HepG2 (cell line): ENCODE measurements around the gene MED9. TPM values are rescaled to one million over a fixed set of nuclear protein-coding genes. Genes with fewer than 3 reads are reported as not detected.

Source experiments
- CC2D1A ChIP-seq: sonication (generic); formaldehyde crosslinking; IDR thresholded peaks from 2 replicates; pipeline ENCODE4 v1.8.1; 2023; ENCODE audit warnings: mild to moderate bottlenecking, missing genetic modification reagents
- EHMT2 ChIP-seq: fragments of 200-600 bp; sonication (generic); IDR thresholded peaks from 2 replicates; pipeline ENCODE4 v1.7.0; 2017; ENCODE audit warnings: antibody characterized with exemption, low read depth, low read length, borderline replicate concordance
- ETV6 ChIP-seq: sonication (generic); formaldehyde crosslinking; conservative IDR thresholded peaks from 2 replicates; pipeline ENCODE4 v1.4.0; 2020; ENCODE audit warnings: missing genetic modification reagents
- HOXA7 ChIP-seq: sonication (generic); formaldehyde crosslinking; IDR thresholded peaks from 2 replicates; pipeline ENCODE4 v1.8.1; 2022; ENCODE audit warnings: mild to moderate bottlenecking, missing genetic modification reagents, moderate library complexity
- IKZF1 ChIP-seq: fragments of 450-650 bp; IDR thresholded peaks from 2 replicates; pipeline ENCODE4 v1.7.1; 2016
- IKZF4 ChIP-seq: sonication (generic); formaldehyde crosslinking; IDR thresholded peaks from 2 replicates; pipeline ENCODE4 v1.5.1; 2020; ENCODE audit warnings: borderline replicate concordance, mild to moderate bottlenecking, low read depth, missing genetic modification reagents; ENCODE audit errors: not compliant biosample characterization
- KDM2A ChIP-seq: sonication (generic); formaldehyde crosslinking; IDR thresholded peaks from 2 replicates; pipeline ENCODE4 v1.4.0; 2020; ENCODE audit warnings: low read depth, missing genetic modification reagents, borderline replicate concordance
- KMT2B ChIP-seq: IDR thresholded peaks from 2 replicates; pipeline ENCODE4 v1.6.1; 2016; ENCODE audit warnings: missing genetic modification reagents, missing compliant biosample characterization
- MBD4 ChIP-seq: IDR thresholded peaks from 2 replicates; pipeline ENCODE4 v1.6.1; 2012; ENCODE audit warnings: low read length, inconsistent platforms, borderline replicate concordance
- MXD4 ChIP-seq: IDR thresholded peaks from 2 replicates; pipeline ENCODE4 v1.6.1; 2016; ENCODE audit warnings: mild to moderate bottlenecking, missing biosample characterization, missing genetic modification reagents
- MXI1 ChIP-seq: IDR thresholded peaks from 3 replicates; pipeline ENCODE4 v1.6.1; 2012; ENCODE audit warnings: low read depth, low read length, inconsistent platforms, borderline replicate concordance
- PHF20 ChIP-seq: sonication (generic); formaldehyde crosslinking; IDR thresholded peaks from 2 replicates; pipeline ENCODE4 v1.5.0; 2020; ENCODE audit warnings: mild to moderate bottlenecking, missing genetic modification reagents
- POGZ ChIP-seq: sonication (generic); formaldehyde crosslinking; IDR thresholded peaks from 2 replicates; pipeline ENCODE4 v1.4.0; 2020; ENCODE audit warnings: mild to moderate bottlenecking, missing genetic modification reagents
- RFX1 ChIP-seq: fragments of 450-650 bp; IDR thresholded peaks from 2 replicates; pipeline ENCODE4 v1.6.1; 2017
- SP2 ChIP-seq: sonication (generic); formaldehyde crosslinking; IDR thresholded peaks from 2 replicates; pipeline ENCODE4 v1.5.1; 2020; ENCODE audit warnings: mild to moderate bottlenecking, missing genetic modification reagents
- SYNCRIP ChIP-seq: fragments of 200-400 bp; formaldehyde crosslinking; IDR thresholded peaks from 2 replicates; pipeline ENCODE4 v1.6.1; 2018; ENCODE audit warnings: mild to moderate bottlenecking, low read depth, low read length; ENCODE audit not compliant: insufficient read depth
- ZBTB1 ChIP-seq: sonication (generic); formaldehyde crosslinking; IDR thresholded peaks from 2 replicates; pipeline ENCODE4 v1.4.0; 2020; ENCODE audit warnings: missing genetic modification reagents, borderline replicate concordance
- ZBTB25 ChIP-seq: IDR thresholded peaks from 2 replicates; pipeline ENCODE4 v1.6.1; 2018; ENCODE audit warnings: missing genetic modification reagents
- ZBTB4 ChIP-seq: sonication (generic); formaldehyde crosslinking; IDR thresholded peaks from 2 replicates; pipeline ENCODE4 v1.4.0; 2020; ENCODE audit warnings: missing genetic modification reagents, mild to moderate bottlenecking, borderline replicate concordance
- ZNF225 ChIP-seq: sonication (generic); formaldehyde crosslinking; IDR thresholded peaks from 2 replicates; pipeline ENCODE4 v1.4.0; 2020; ENCODE audit warnings: mild to moderate bottlenecking, missing genetic modification reagents
- ZNF354B ChIP-seq: sonication (generic); formaldehyde crosslinking; IDR thresholded peaks from 2 replicates; pipeline ENCODE4 v1.8.0; 2022; ENCODE audit warnings: mild to moderate bottlenecking, missing genetic modification reagents
- ZNF446 ChIP-seq: sonication (generic); formaldehyde crosslinking; IDR thresholded peaks from 2 replicates; pipeline ENCODE4 v1.5.0; 2020; ENCODE audit warnings: mild to moderate bottlenecking, missing genetic modification reagents
- ZNF772 ChIP-seq: sonication (generic); formaldehyde crosslinking; IDR thresholded peaks from 2 replicates; pipeline ENCODE4 v1.5.0; 2020; ENCODE audit warnings: mild to moderate bottlenecking, missing genetic modification reagents
- ZNF775 ChIP-seq: sonication (generic); formaldehyde crosslinking; IDR thresholded peaks from 2 replicates; pipeline ENCODE4 v1.4.0; 2020; ENCODE audit warnings: missing genetic modification reagents, mild to moderate bottlenecking, moderate library complexity, borderline replicate concordance
- ZNF83 ChIP-seq: sonication (generic); formaldehyde crosslinking; IDR thresholded peaks from 2 replicates; pipeline ENCODE4 v1.4.0; 2020; ENCODE audit warnings: missing genetic modification reagents, mild to moderate bottlenecking, borderline replicate concordance
- polyA plus RNA-seq, 8 experiments: library from polyadenylated mRNA; depleted of rRNA in 3 of 8; stranded (reverse) in 7 of 8; unstranded in 1 of 8; fragments of >200 nt; fragmentation: Illumina TruSeq in 4 of 8; extraction: Trizol in 4 of 8; gene quantifications; 2 replicates each; pipeline versions ENCODE4 v1.2.1 to v1.2.3, GENCODE V29; 2011 to 2016; ENCODE audit warnings: low read depth in 4 of 8, missing spikeins in 1 of 8, mixed read lengths in 1 of 8; ENCODE audit not compliant: insufficient read depth in 1 of 8
- total RNA-seq, 5 experiments: library from RNA; depleted of rRNA; stranded (reverse); fragments of >200 nt; fragmentation: Illumina TruSeq; extraction: Trizol; gene quantifications; 2 replicates each; pipeline ENCODE4 v1.2.3, GENCODE V29; 2016; ENCODE audit warnings: low read depth in 1 of 5
- TF ChIP-seq, protein P1 (sequence below): sonication (generic); formaldehyde crosslinking; conservative IDR thresholded peaks from 2 replicates; pipeline ENCODE4 v1.8.0; 2022; ENCODE audit warnings: low read depth, missing genetic modification reagents

The MED9 gene
- total and polyA plus RNA-seq, 2 of the 13 experiments (the other 11 are each of a cell fraction or from before 2014, with no cell fraction given) = 11.9 to 15.1 TPM

GRCh38 chr17:17476865-17477467, at the start of gene MED9 (continued):
- TF ChIP-seq MXD4 (peak; percentile 69; the same call in 1 of the 2 replicates), ZNF225 (CRISPR knock-in tag) (peak; percentile 60; the same call in 1 of the 2 replicates), ZNF354B (CRISPR knock-in tag) (no peak; the same call in 1 of the 2 replicates), SYNCRIP (no peak), HOXA7 (CRISPR knock-in tag) (no peak), EHMT2 (no peak), MBD4 (no peak), ZNF772 (CRISPR knock-in tag) (peak; percentile 85), PHF20 (CRISPR knock-in tag) (peak; percentile 93), KMT2B (CRISPR knock-in tag) (peak; percentile 94), IKZF1 (no peak), ZBTB25 (CRISPR knock-in tag) (peak; percentile 70; the same call in 1 of the 2 replicates), SP2 (CRISPR knock-in tag) (peak; percentile 39; the same call in 1 of the 2 replicates), ZNF775 (CRISPR knock-in tag) (no peak), KDM2A (peak; percentile 56; the same call in 1 of the 2 replicates), RFX1 (peak; percentile 43; the same call in 1 of the 2 replicates), ETV6 (CRISPR knock-in tag) (no peak), ZBTB1 (CRISPR knock-in tag) (no peak), POGZ (CRISPR knock-in tag) (peak; percentile 92), MXI1 (peak; percentile 81; the same call in 1 of the 3 replicates), ZNF446 (no peak), ZNF83 (peak; percentile 72; the same call in 1 of the 2 replicates), ZBTB4 (CRISPR knock-in tag) (peak; percentile 45; the same call in 1 of the 2 replicates), CC2D1A (CRISPR knock-in tag) (no peak), IKZF4 (CRISPR knock-in tag) (peak; percentile 24)
- TF ChIP-seq, protein P1, sequence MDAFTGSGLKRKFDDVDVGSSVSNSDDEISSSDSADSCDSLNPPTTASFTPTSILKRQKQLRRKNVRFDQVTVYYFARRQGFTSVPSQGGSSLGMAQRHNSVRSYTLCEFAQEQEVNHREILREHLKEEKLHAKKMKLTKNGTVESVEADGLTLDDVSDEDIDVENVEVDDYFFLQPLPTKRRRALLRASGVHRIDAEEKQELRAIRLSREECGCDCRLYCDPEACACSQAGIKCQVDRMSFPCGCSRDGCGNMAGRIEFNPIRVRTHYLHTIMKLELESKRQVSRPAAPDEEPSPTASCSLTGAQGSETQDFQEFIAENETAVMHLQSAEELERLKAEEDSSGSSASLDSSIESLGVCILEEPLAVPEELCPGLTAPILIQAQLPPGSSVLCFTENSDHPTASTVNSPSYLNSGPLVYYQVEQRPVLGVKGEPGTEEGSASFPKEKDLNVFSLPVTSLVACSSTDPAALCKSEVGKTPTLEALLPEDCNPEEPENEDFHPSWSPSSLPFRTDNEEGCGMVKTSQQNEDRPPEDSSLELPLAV (CRISPR knock-in tag) = no peak
